GM18511 (cell line): Measurements from ENCODE around the gene TNNI2.
"Not testable (repeated sequence)": the region's sequence is repeated elsewhere in the genome, so short reads cannot be mapped to it uniquely, and the experiment has no call there.

Experiments used
- ATAC-seq: cut with Tn5 transposase; IDR thresholded peaks from one replicate; pipeline ENCODE4 v1.9.1; 2021; ENCODE audit warnings: mild to moderate bottlenecking, moderate library complexity; ENCODE audit not compliant: unreplicated experiment

The TNNI2 gene

DNA sequence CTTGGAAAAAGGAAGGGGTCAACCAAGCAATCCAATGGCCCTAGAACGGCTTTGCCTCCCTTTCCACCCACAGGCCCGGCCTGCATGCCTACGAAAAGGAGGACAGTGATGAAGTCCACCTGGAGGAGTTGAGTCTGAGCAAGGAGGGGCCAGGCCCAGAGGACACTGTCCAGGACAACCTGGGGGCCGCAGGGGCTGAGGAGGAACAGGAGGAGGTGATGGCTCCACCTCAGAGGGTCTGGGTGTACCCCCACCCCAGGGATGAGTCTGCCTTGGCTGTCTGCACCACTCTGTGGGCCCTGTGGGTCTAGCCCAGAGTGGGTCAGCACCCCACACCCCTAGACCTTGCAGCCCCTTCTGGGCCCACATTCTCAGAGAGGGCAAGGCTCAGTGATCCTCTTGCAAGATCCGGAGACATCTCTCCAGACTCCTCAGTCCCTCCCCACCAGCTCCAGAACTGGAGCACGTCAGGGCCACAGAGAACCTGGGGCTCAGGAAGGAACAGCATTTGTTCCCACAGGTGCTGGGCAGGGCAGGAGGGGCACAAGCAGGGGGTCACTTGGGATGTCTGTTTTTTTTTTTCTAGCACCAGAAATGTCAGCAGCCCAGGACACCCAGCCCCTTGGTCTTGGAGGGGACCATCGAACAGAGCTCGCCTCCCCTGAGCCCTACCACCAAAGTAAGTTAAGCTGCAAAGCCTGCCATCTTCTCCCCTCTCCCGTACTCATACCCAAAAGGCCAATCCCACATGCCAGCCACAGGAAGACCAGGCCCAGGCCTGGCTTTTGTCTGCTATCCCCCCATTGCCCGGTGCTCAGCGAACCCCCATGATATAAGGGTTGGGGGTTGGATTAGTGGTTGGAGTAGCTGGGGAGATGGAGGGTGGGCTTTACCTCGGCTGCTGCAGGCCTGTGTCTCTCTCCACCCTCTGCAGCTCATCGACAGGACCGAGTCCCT lies 44.8 kb downstream of the TNNI2 start:
- ATAC-seq, result no peak

DNA sequence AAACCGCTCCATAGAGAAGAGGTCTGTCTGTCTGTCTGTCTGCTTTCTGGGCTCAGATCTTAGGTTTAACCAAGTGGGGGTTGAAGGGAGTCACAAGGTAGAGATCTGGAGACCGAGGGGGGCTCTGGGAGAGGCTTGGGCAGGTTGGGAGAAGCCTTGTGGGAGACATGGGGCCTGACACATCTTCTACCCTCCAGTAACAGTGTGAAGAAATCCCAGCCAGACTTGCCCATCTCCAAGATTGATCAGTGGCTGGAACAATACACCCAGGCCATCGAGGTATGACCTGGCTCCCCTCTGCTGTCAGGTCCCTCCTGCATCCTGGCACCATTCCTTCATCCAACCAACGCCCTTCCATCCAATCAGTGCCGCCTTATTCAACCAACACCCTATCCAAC lies 45.5 kb downstream of the TNNI2 start:
- ATAC-seq, result no peak

DNA sequence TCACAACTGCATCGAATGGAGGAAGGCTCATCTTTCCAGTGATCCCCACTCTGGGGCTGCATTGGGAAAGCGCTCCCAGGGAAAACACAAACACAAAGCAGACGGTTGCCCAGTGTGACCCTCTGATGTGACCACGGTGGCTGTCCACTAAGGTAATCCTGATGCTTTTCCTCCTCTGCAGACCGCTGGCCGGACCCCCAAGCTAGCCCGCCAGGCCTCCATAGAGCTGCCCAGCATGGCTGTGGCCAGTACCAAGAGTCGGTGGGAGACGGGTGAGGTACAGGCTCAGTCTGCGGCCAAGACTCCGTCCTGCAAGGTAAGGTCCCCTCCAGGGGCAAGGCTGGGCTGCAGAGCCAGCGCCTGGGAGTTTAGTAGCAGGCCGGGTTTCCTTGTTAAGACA lies 47.8 kb downstream of the TNNI2 start:
- ATAC-seq, result not testable (repeated sequence)

DNA sequence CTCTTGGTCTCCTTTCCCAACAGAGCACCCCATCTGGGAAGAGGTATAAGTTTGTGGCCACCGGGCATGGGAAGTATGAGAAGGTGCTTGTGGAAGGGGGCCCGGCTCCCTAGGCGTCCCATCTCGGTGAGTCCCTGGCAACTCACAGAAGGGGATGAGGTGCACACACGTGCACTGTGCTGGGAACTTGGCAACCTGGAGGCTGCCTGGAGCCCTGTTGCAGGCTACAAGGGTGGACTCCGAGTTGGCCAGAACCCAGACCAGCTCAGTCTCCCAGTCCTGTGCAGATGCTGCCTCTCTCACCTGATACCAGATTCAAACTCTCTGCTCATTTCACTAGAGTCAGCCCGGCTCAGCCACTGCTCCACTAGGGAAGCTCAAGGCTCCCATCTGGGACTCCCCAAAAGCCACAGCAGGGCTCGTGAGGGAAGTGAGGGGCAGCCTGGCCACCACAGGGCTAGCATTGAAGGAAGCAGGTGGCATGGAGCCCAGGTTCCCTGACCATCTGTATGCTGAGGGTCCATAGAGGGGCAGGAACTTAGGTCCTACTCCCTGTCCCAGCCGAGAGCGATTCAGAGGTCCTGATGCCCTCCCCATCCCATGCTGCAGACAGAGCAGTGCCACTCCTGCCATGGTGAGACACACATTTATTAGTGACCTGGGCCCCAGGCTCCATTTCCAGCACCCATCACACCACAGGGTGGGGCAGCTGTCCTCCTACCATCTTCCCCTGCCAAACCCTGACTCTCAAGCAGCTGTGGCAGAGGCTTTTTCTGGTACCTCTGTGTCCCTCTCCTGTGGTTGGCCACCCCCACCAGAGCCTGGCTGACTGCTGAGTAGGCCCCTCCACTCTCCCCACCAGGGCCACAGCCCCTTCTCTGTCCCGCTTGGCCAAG lies 48.9 kb downstream of the TNNI2 start:
- no peak for ATAC-seq

DNA sequence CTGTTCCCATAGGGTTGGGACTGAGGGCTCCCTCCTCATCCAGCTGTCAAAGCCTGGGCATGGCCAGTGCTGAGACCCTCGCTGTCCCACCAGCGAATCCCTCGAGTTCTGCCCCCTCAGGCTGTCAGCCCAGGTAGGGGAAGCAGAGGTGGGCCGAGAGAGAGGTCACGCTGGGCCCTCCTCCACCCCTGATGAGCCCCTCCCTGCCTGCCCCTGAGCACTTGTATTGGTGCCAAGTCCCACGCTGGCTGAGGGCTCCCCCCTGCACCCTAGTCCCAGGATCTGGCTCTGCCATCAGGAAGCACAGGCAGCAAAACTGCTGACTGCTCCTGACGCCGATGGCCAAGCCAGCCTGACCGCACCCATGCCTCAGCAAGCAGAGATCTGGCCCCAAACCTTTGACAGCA lies 49.6 kb downstream of the TNNI2 start:
- ATAC-seq, result no peak

DNA sequence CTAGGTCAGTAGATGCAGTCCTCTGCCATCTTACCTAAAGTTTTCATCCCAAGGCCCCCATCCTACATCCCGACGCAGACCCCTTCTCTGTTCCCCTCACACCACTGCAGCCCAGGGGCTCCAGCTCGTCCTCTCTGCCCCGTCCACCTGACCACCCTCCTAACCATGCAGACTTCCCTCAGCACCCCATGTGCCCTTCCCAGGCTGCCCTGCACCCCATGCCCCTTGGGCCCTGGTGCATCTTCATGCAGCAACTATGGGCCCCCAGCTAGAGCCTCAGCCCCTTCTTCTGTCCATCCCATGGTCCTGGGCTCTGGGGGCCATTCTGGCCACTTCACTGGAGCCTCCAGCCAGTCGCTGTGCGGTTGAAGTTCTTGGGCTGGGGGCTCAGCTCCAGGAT lies 50.0 kb downstream of the TNNI2 start:
- ATAC-seq, result no peak

DNA sequence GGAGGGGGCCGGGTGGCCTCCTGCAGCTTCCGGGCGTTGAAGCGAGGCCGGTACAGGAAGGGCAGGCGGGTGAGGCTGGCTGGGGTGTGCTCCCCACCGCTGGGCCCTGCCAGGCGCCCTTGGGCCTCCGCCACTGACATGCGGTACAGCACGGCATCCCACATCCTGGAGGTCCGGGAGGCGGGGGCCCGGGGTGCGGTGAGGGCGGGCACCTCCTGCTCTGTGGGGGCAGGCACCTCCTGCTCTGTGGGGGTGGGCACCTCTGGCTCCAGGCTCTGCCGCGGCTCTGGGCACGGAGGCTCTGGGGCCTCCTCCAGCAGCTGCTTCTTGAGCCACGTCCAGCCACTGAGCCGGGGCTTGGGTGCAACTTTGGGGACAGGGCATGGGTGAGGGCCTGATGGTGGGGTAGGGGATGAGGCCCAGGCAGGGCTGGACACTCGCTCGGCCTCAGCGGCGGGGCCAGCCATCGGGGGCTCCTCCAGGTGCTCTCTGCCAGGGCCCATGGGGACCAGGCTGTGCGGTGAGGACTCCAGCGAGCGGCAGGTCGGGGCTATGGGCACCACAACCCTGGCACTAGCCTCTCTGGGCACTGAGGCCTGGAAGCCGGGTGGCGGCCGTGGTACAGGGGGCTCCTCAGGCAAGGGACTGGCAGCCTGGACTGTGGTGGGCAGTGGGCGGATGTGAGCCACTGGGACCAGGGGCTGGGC lies 50.6 kb downstream of the TNNI2 start:
- no peak for ATAC-seq

DNA sequence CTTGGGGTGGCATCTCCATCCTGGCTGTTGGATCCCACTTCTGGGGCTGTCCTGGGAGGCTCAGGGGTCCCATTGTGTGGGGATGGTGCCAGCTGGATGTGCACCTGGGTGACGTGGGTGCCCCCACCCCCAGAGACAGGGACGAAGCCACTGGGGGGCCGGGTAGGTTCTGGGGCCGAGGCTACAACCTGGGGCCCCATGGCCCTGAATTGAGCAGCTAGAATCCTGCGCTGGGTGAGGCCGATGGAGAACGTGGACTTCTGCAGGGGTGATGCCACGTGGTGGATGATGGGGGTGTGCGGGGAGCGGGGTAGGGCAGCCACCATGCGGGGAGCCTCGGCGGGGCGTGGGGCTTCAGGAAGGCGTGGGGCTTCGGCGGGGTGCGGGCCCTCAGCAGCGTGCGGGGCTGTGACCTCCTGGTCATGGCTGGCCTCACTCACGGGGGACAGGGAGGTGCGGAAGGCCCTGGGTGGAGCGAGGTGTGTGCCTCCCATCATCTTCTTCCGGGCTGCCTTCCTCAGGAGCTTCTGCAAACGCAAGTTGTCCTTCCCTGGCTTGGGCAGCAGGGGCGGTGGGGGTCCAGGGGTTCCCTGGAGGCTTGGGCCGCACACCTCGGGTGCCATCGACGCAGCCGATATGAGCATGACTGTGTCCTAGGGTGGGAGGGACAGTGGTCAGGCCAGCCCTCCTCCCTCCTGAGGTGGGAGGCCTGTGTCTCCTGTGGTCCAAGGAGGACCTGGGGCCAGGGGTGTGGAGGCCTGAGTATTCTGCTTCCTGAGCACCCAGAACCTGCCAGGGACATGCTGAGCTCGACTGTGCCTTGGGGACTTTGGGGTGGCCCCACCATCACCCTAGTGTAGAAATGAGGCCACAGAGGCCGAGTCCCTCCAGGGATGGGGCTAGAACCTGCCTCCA lies 51.4 kb downstream of the TNNI2 start:
- no peak for ATAC-seq
